DND-41 (cell line): ENCODE data around the gene DEGS1.

ENCODE experiments used
- ATAC-seq: fragments of 200-7000 bp; cut with Tn5 transposase; 3 replicates; pipeline ENCODE4 v1.9.1; 2021; ENCODE audit warnings: low read depth; ENCODE audit not compliant: insufficient read depth
- DNase-seq: peaks from one replicate; pipeline ENCODE4 v3.0.0-alpha.2; 2020
- H2AFZ ChIP-seq: 2 replicates; pipeline ENCODE4 v1.6.0; 2012; ENCODE audit warnings: low read depth, low read length
- H3K27ac ChIP-seq: 2 replicates; pipeline ENCODE4 v1.5.1; 2012; ENCODE audit warnings: low read length, inconsistent platforms
- H3K27me3 ChIP-seq: fragments of 200-600 bp; sonication (generic); 2 replicates; pipeline ENCODE4 v1.6.0; 2012; ENCODE audit warnings: low read length, mild to moderate bottlenecking, inconsistent platforms; ENCODE audit not compliant: insufficient read depth, poor library complexity
- H3K36me3 ChIP-seq: 2 replicates; pipeline ENCODE4 v1.5.1; 2012; ENCODE audit warnings: low read length, inconsistent platforms; ENCODE audit not compliant: insufficient read depth
- H3K4me1 ChIP-seq: 2 replicates; pipeline ENCODE4 v1.5.1; 2012; ENCODE audit warnings: mild to moderate bottlenecking, low read length; ENCODE audit not compliant: insufficient read depth
- H3K4me2 ChIP-seq: 2 replicates; pipeline ENCODE4 v1.6.0; 2012; ENCODE audit warnings: mild to moderate bottlenecking, moderate library complexity, low read length, inconsistent platforms; ENCODE audit not compliant: insufficient read depth
- H3K4me3 ChIP-seq, 2 experiments: fragments of 200-600 bp in 1 of 2; shearing (Covaris generic) in 1 of 2; 2 replicates each; pipeline ENCODE4 v1.5.1; 2012 to 2016; ENCODE audit warnings: inconsistent platforms in 2 of 2, low read length in 2 of 2, mild to moderate bottlenecking in 2 of 2, low read depth in 1 of 2, moderate library complexity in 1 of 2
- H3K79me2 ChIP-seq: 2 replicates; pipeline ENCODE4 v1.6.0; 2012; ENCODE audit warnings: low read length, inconsistent platforms; ENCODE audit not compliant: insufficient read depth
- H3K9ac ChIP-seq: 2 replicates; pipeline ENCODE4 v1.6.0; 2012; ENCODE audit warnings: low read depth, mild to moderate bottlenecking, inconsistent platforms, low read length, moderate library complexity
- H3K9me3 ChIP-seq: 2 replicates; pipeline ENCODE4 v1.5.1; 2012; ENCODE audit warnings: low read length, moderate library complexity, mild to moderate bottlenecking, inconsistent platforms; ENCODE audit not compliant: insufficient read depth, severe bottlenecking
- H4K20me1 ChIP-seq: 2 replicates; pipeline ENCODE4 v1.6.0; 2012; ENCODE audit warnings: low read length; ENCODE audit not compliant: insufficient read depth
- CTCF ChIP-seq: IDR thresholded peaks from 2 replicates; pipeline ENCODE4 v1.5.1; 2012; ENCODE audit warnings: borderline replicate concordance, low read length, moderate library complexity, mild to moderate bottlenecking; ENCODE audit not compliant: poor library complexity, severe bottlenecking; ENCODE audit errors: extremely low read depth
- EZH2 ChIP-seq: IDR thresholded peaks from 3 replicates; pipeline ENCODE4 v1.6.1; 2012; ENCODE audit warnings: borderline replicate concordance, low read depth, mild to moderate bottlenecking, moderate library complexity, low read length, inconsistent platforms; ENCODE audit not compliant: severe bottlenecking

Gene DEGS1

GRCh38 chr1:224235813-224236493, 52.9 kb downstream of the DEGS1 start:
- Histone ChIP-seq H3K27me3 (no peaks in the 10 kb centered on the region), H3K9me3 (no peaks in the 10 kb centered on the region), H3K9ac (no peak overlapping the region), H3K27ac (no peak overlapping the region), H3K4me2 (no peak overlapping the region), H4K20me1 (no peaks in the 10 kb centered on the region), H3K4me3 (no peak overlapping the region), H3K4me1 (no peaks in the 10 kb centered on the region), H3K36me3 (peaks cover 39% of the 10 kb centered on the region), H3K79me2 (no peaks in the 10 kb centered on the region), H2AFZ (no peak overlapping the region)
- TF ChIP-seq CTCF: no peak
- no peak for TF ChIP-seq EZH2
- DNase-seq (no peak), ATAC-seq (no peak)

GRCh38 chr1:224237119-224237881, 54.3 kb downstream of the DEGS1 start:
- Histone ChIP-seq H3K4me2 (no peak overlapping the region), H3K4me3 (no peak overlapping the region), H3K27me3 (no peaks in the 10 kb centered on the region), H3K79me2 (no peaks in the 10 kb centered on the region), H3K36me3 (peaks cover 35% of the 10 kb centered on the region), H3K27ac (no peak overlapping the region), H3K9ac (no peak overlapping the region), H3K9me3 (no peaks in the 10 kb centered on the region), H4K20me1 (no peaks in the 10 kb centered on the region), H3K4me1 (no peaks in the 10 kb centered on the region), H2AFZ (no peak overlapping the region)
- DNase-seq: no peak
- no peak for ATAC-seq
- TF ChIP-seq EZH2 (no peak), CTCF (no peak)

GRCh38 chr1:224238212-224238611, 55.2 kb downstream of the DEGS1 start:
- no peaks in the 10 kb centered on the region for H3K79me2 ChIP-seq
- peaks cover 30% of the 10 kb centered on the region for H3K36me3 ChIP-seq
- ATAC-seq: no peak
- H3K4me1 ChIP-seq: no peaks in the 10 kb centered on the region
- no peak for DNase-seq
- H4K20me1 ChIP-seq: no peaks in the 10 kb centered on the region
- no peak for TF ChIP-seq EZH2
- no peak for TF ChIP-seq CTCF
- no peak overlapping the region for H2AFZ ChIP-seq
- H3K4me2 ChIP-seq: no peak overlapping the region
- no peak overlapping the region for H3K4me3 ChIP-seq
- H3K9me3 ChIP-seq: no peaks in the 10 kb centered on the region
- no peak overlapping the region for H3K27ac ChIP-seq
- H3K27me3 ChIP-seq: no peaks in the 10 kb centered on the region
- H3K9ac ChIP-seq: no peak overlapping the region
